GM23338 (cell line): ENCODE data around the gene SLC9A8. TPM values are rescaled to one million over a fixed set of nuclear protein-coding genes. Genes with fewer than 3 reads are reported as not detected.

Experiments
- ATAC-seq: fragments of 200-7000 bp; cut with Tn5 transposase; 3 replicates; pipeline ENCODE4 v1.9.1; 2020
- DNase-seq: peaks from one replicate; pipeline ENCODE4 v3.0.0-alpha.2; 2015; ENCODE audit warnings: low spot score
- H2AFZ ChIP-seq: fragments of 200-600 bp; sonication (generic); 2 replicates; pipeline ENCODE4 v1.8.0; 2016; ENCODE audit warnings: antibody characterized with exemption, mild to moderate bottlenecking, moderate library complexity
- H3F3A ChIP-seq: fragments of 200-600 bp; sonication (generic); replicated peaks from 2 replicates; pipeline ENCODE4 v1.8.0; 2017; ENCODE audit warnings: antibody characterized with exemption, mixed run types, low read depth
- H3K27ac ChIP-seq: fragments of 200-600 bp; sonication (generic); 2 replicates; pipeline ENCODE4 v1.6.1; 2016; ENCODE audit warnings: low read depth
- H3K27me3 ChIP-seq: fragments of 200-600 bp; sonication (generic); 2 replicates; pipeline ENCODE4 v1.8.0; 2016; ENCODE audit warnings: mild to moderate bottlenecking, mixed run types, moderate library complexity; ENCODE audit not compliant: insufficient read depth
- H3K36me3 ChIP-seq: fragments of 200-600 bp; sonication (generic); 2 replicates; pipeline ENCODE4 v1.8.0; 2016; ENCODE audit warnings: mild to moderate bottlenecking; ENCODE audit not compliant: insufficient read depth
- H3K4me1 ChIP-seq: fragments of 200-600 bp; sonication (generic); 2 replicates; pipeline ENCODE4 v1.8.0; 2016; ENCODE audit warnings: mild to moderate bottlenecking, moderate library complexity; ENCODE audit not compliant: insufficient read depth
- H3K4me2 ChIP-seq: fragments of 200-600 bp; sonication (generic); 2 replicates; pipeline ENCODE4 v1.7.1; 2017; ENCODE audit warnings: mixed run types
- H3K4me3 ChIP-seq: fragments of 200-600 bp; sonication (generic); 2 replicates; pipeline ENCODE4 v1.6.1; 2016; ENCODE audit warnings: mixed run types
- H3K79me2 ChIP-seq: fragments of 200-600 bp; sonication (generic); replicated peaks from 2 replicates; pipeline ENCODE4 v1.8.0; 2017; ENCODE audit warnings: mild to moderate bottlenecking; ENCODE audit not compliant: insufficient read depth
- H3K9me2 ChIP-seq: fragments of 200-600 bp; sonication (generic); 2 replicates; pipeline ENCODE4 v1.8.0; 2017; ENCODE audit not compliant: insufficient read depth
- H4K20me1 ChIP-seq: fragments of 200-600 bp; sonication (generic); replicated peaks from 2 replicates; pipeline ENCODE4 v1.8.0; 2017; ENCODE audit warnings: mild to moderate bottlenecking; ENCODE audit not compliant: insufficient read depth
- H3K27ac Mint-ChIP-seq: 2 replicates; pipeline ENCODE4 v1.8.0; 2020; ENCODE audit warnings: inconsistent platforms, mild to moderate bottlenecking, moderate library complexity, mixed read lengths
- H3K27me3 Mint-ChIP-seq: 3 replicates; pipeline ENCODE4 v1.8.0; 2022; ENCODE audit warnings: low read depth, mild to moderate bottlenecking, moderate library complexity, mixed read lengths, inconsistent platforms; ENCODE audit not compliant: insufficient read depth, poor library complexity
- H3K36me3 Mint-ChIP-seq: 3 replicates; pipeline ENCODE4 v1.8.0; 2021; ENCODE audit warnings: low read depth, mild to moderate bottlenecking, inconsistent platforms, moderate library complexity, mixed read lengths
- H3K4me1 Mint-ChIP-seq: 3 replicates; pipeline ENCODE4 v1.8.0; 2020; ENCODE audit warnings: mild to moderate bottlenecking, inconsistent platforms, mixed read lengths
- H3K4me3 Mint-ChIP-seq: 3 replicates; pipeline ENCODE4 v1.8.0; 2021; ENCODE audit warnings: moderate library complexity, mild to moderate bottlenecking, inconsistent platforms, mixed read lengths
- H3K9me3 Mint-ChIP-seq: 3 replicates; pipeline ENCODE4 v1.8.0; 2020; ENCODE audit warnings: moderate library complexity, mild to moderate bottlenecking, inconsistent platforms, mixed read lengths
- CREB1 ChIP-seq: fragments of 250-450 bp; sonication (Bioruptor Pico); IDR thresholded peaks from 2 replicates; pipeline ENCODE4 v1.5.0; 2020; ENCODE audit warnings: low read depth, mild to moderate bottlenecking, moderate library complexity
- CTCF ChIP-seq, 2 experiments: fragments of 200-600 bp in 1 of 2; sonication (generic) in 1 of 2; conservative IDR thresholded peaks; 2 replicates each; pipeline versions ENCODE4 v1.5.1 to v1.6.1; 2016 to 2017; ENCODE audit warnings: antibody characterized with exemption in 2 of 2, low read depth in 2 of 2, mild to moderate bottlenecking in 2 of 2, moderate library complexity in 1 of 2
- ETS1 ChIP-seq: IDR thresholded peaks from 2 replicates; pipeline ENCODE4 v1.6.1; 2016; ENCODE audit warnings: antibody characterized with exemption
- NANOG ChIP-seq: IDR thresholded peaks from 2 replicates; pipeline ENCODE4 v1.6.1; 2016; ENCODE audit warnings: antibody characterized with exemption, borderline replicate concordance
- POLR2AphosphoS5 ChIP-seq: IDR thresholded peaks from 2 replicates; pipeline ENCODE4 v1.6.1; 2016; ENCODE audit warnings: antibody characterized with exemption, low read depth
- STAT1 ChIP-seq: IDR thresholded peaks from one replicate; pipeline ENCODE4 v1.6.1; 2016; ENCODE audit warnings: antibody characterized with exemption; ENCODE audit not compliant: unreplicated experiment
- ZNF114 ChIP-seq: fragments of 250-450 bp; sonication (Bioruptor Pico); IDR thresholded peaks from 2 replicates; pipeline ENCODE4 v1.5.0; 2020; ENCODE audit warnings: mild to moderate bottlenecking, moderate library complexity
- ZNF331 ChIP-seq: fragments of 250-450 bp; sonication (Bioruptor Pico); IDR thresholded peaks from 2 replicates; pipeline ENCODE4 v1.5.0; 2020; ENCODE audit warnings: low read depth, mild to moderate bottlenecking, moderate library complexity
- ZNF462 ChIP-seq: fragments of 250-450 bp; sonication (Bioruptor Pico); IDR thresholded peaks from 2 replicates; pipeline ENCODE4 v1.5.0; 2020; ENCODE audit warnings: mild to moderate bottlenecking, moderate library complexity
- polyA plus RNA-seq: library from polyadenylated mRNA; unstranded; fragments of >200 nt; fragmentation: Nextera tagmentation; extraction: Ambion mirVana; gene quantifications from 2 replicates; pipeline ENCODE4 v1.2.1, GENCODE V29; 2016
- total RNA-seq: library from RNA; depleted of rRNA; stranded (reverse); fragments of >200 nt; shearing (Covaris generic); gene quantifications from 2 replicates; pipeline ENCODE4 v1.2.3, GENCODE V29; 2014

Gene SLC9A8
- total and polyA plus RNA-seq, 2 experiments from 2014 or later: 2.6 to 6.4 TPM

GRCh38 chr20:49906101-49906604, 93.5 kb downstream of the SLC9A8 start (continued):
- no peak for TF ChIP-seq CTCF (conservative IDR thresholded peaks at IDR 0.05; ENCODE audit: low read depth in 2 of 2)
- TF ChIP-seq NANOG: no peak
- no peak for TF ChIP-seq STAT1
- no peak for TF ChIP-seq ETS1

GRCh38 chr20:49906615-49907154, 94.1 kb downstream of the SLC9A8 start:
- no peaks in the 10 kb centered on the region for H3K27me3 ChIP-seq
- peaks cover 21% of the 10 kb centered on the region for H3K36me3 Mint-ChIP-seq
- no peak overlapping the region for H3K4me3 Mint-ChIP-seq
- no peak for ATAC-seq
- peaks cover 5% of the 10 kb centered on the region for H3K27me3 Mint-ChIP-seq
- H4K20me1 ChIP-seq: peaks cover 12% of the 10 kb centered on the region
- H3K27ac ChIP-seq: no peak overlapping the region
- peaks cover 26% of the 10 kb centered on the region for H3K79me2 ChIP-seq
- no peaks in the 10 kb centered on the region for H3K9me2 ChIP-seq
- no peaks in the 10 kb centered on the region; the same call in 1 of the 2 replicates for H3K36me3 ChIP-seq
- no peaks in the 10 kb centered on the region for H3K4me1 ChIP-seq
- H3K27ac Mint-ChIP-seq: no peak overlapping the region
- H2AFZ ChIP-seq: no peak overlapping the region
- H3K4me3 ChIP-seq: no peak overlapping the region
- H3K4me1 Mint-ChIP-seq: no peaks in the 10 kb centered on the region
- H3K4me2 ChIP-seq: no peak overlapping the region
- no peaks in the 10 kb centered on the region for H3F3A ChIP-seq
- no peaks in the 10 kb centered on the region for H3K9me3 Mint-ChIP-seq
- no peak for DNase-seq
- TF ChIP-seq ZNF114 (CRISPR knock-in tag) (no peak), ETS1 (no peak), CREB1 (CRISPR knock-in tag) (no peak), CTCF (conservative IDR thresholded peaks at IDR 0.05; ENCODE audit: low read depth in 2 of 2) (no peak), POLR2AphosphoS5 (no peak), ZNF462 (CRISPR knock-in tag) (no peak), STAT1 (no peak), ZNF331 (CRISPR knock-in tag) (no peak)
